Endothelial cell of umbilical vein (primary cell): ENCODE results near the gene LCOR. TPM values are rescaled to one million over a fixed set of nuclear protein-coding genes. Genes with fewer than 3 reads are reported as not detected.

Source experiments
- BruUV-seq: library from RNA; stranded (reverse); fragments of 400-500 nt; replicated peaks from 2 replicates; lab custom pipeline; 2021; lab: Mats Ljungman, UMichigan
- CTCF ChIA-PET: fragments of 300-600, 350-600 bp; sonication (Branson Sonifier 250); formaldehyde crosslinking; loops from one replicate; lab custom pipeline; 2021; ENCODE audit warnings: antibody characterized with exemption, inconsistent platforms; lab: Charles Lee
- POLR2A ChIA-PET: fragments of 300-600, 350-600 bp; sonication (Branson Sonifier 250); formaldehyde crosslinking; loops from one replicate; lab custom pipeline; 2021; ENCODE audit warnings: antibody characterized with exemption, inconsistent platforms; lab: Charles Lee
- DNase-seq: peaks from one replicate; pipeline ENCODE4 v3.0.0-alpha.2; 2011; ENCODE audit warnings: low read depth, low spot score
- FAIRE-seq: peaks from 2 replicates; lab custom pipeline; 2011; peaks lifted over from hg19 to GRCh38; lab: Jason Lieb, UNC
- H2AFZ ChIP-seq: 2 replicates; pipeline ENCODE4 v1.6.0; 2012; ENCODE audit warnings: low read depth, low read length, control low read depth, inconsistent platforms
- H3K27ac ChIP-seq: 2 replicates; pipeline ENCODE4 v1.5.1; 2011; ENCODE audit warnings: low read depth, mild to moderate bottlenecking, control low read depth, low read length, moderate library complexity; ENCODE audit not compliant: insufficient read depth
- H3K27me3 ChIP-seq, 2 experiments: 2 replicates each; pipeline versions ENCODE4 v1.6.0 to v1.6.1; 2011; ENCODE audit warnings: low read length in 2 of 2, mixed read lengths in 1 of 2; ENCODE audit not compliant: control insufficient read depth in 2 of 2, insufficient read depth in 2 of 2
- H3K36me3 ChIP-seq, 2 experiments: 2 replicates in 1 of 2; 3 replicates in 1 of 2; pipeline ENCODE4 v1.5.1; 2011; ENCODE audit warnings: low read length in 2 of 2, mild to moderate bottlenecking in 1 of 2, moderate library complexity in 1 of 2; ENCODE audit not compliant: control insufficient read depth in 2 of 2, insufficient read depth in 2 of 2; ENCODE audit errors: extremely low read depth in 1 of 2
- H3K4me1 ChIP-seq: 3 replicates; pipeline ENCODE4 v1.5.1; 2011; ENCODE audit warnings: mild to moderate bottlenecking, low read length; ENCODE audit not compliant: control insufficient read depth, insufficient read depth; ENCODE audit errors: extremely low read depth
- H3K4me2 ChIP-seq: 2 replicates; pipeline ENCODE4 v1.6.1; 2011; ENCODE audit warnings: low read length, control low read depth, mixed read lengths; ENCODE audit not compliant: insufficient read depth
- H3K4me3 ChIP-seq, 3 experiments: fragments of 200-600 bp in 1 of 3; sonication (generic), shearing (Covaris generic) in 1 of 3; replicated peaks in 1 of 3; 2 replicates each; pipeline ENCODE4 v1.5.1; 2011 to 2016; ENCODE audit warnings: control low read depth in 3 of 3, low read length in 3 of 3, mild to moderate bottlenecking in 2 of 3, inconsistent platforms in 1 of 3, low read depth in 1 of 3, moderate library complexity in 1 of 3; ENCODE audit not compliant: insufficient read depth in 1 of 3
- H3K79me2 ChIP-seq: 2 replicates; pipeline ENCODE4 v1.6.0; 2012; ENCODE audit warnings: low read length, inconsistent platforms; ENCODE audit not compliant: control insufficient read depth, insufficient read depth
- H3K9ac ChIP-seq: replicated peaks from 2 replicates; pipeline ENCODE3; 2011; ENCODE audit warnings: low read length, control low read depth; ENCODE audit not compliant: insufficient read depth; ENCODE audit errors: extremely low read depth
- H3K9me1 ChIP-seq: replicated peaks from 3 replicates; pipeline ENCODE4 v1.6.0; 2011; ENCODE audit warnings: mild to moderate bottlenecking, low read length; ENCODE audit not compliant: control insufficient read depth, insufficient read depth; ENCODE audit errors: extremely low read depth
- H3K9me3 ChIP-seq: replicated peaks from 2 replicates; pipeline ENCODE4 v1.5.1; 2012; ENCODE audit warnings: low read length, inconsistent platforms; ENCODE audit not compliant: control insufficient read depth, insufficient read depth
- H4K20me1 ChIP-seq: replicated peaks from 2 replicates; pipeline ENCODE3; 2011; ENCODE audit warnings: mild to moderate bottlenecking, low read length; ENCODE audit not compliant: control insufficient read depth, insufficient read depth; ENCODE audit errors: extremely low read depth
- EZH2 ChIP-seq: IDR thresholded peaks from 2 replicates; pipeline ENCODE4 v1.6.1; 2012; ENCODE audit warnings: borderline replicate concordance, low read depth, mild to moderate bottlenecking, moderate library complexity, low read length, inconsistent platforms; ENCODE audit not compliant: severe bottlenecking
- FOS ChIP-seq: IDR thresholded peaks from 2 replicates; pipeline ENCODE4 v1.6.1; 2011; ENCODE audit warnings: mild to moderate bottlenecking, low read length, moderate library complexity, borderline replicate concordance; ENCODE audit not compliant: insufficient read depth
- GATA2 ChIP-seq: IDR thresholded peaks from 2 replicates; pipeline ENCODE4 v1.7.0; 2011; ENCODE audit warnings: low read depth, mild to moderate bottlenecking, moderate library complexity, mixed read lengths, low read length; ENCODE audit not compliant: insufficient read length, insufficient read depth
- JUN ChIP-seq: IDR thresholded peaks from 2 replicates; pipeline ENCODE4 v1.6.1; 2011; ENCODE audit warnings: borderline replicate concordance, low read depth; ENCODE audit not compliant: insufficient read length, insufficient read depth
- MYC ChIP-seq: IDR thresholded peaks from one replicate; pipeline ENCODE4 v1.6.1; 2011; ENCODE audit warnings: mild to moderate bottlenecking, low read depth, low read length
- POLR2A ChIP-seq: IDR thresholded peaks from 2 replicates; pipeline ENCODE4 v1.6.1; 2012; ENCODE audit warnings: low read depth, mild to moderate bottlenecking, control low read depth, low read length
- POLR2AphosphoS5 ChIP-seq: IDR thresholded peaks from 2 replicates; pipeline ENCODE4 v1.6.1; 2012; ENCODE audit warnings: low read depth, mild to moderate bottlenecking, control low read depth, low read length, moderate library complexity; ENCODE audit not compliant: insufficient read depth
- dilution Hi-C: fragments of 300-500 bp; cut with MboI; formaldehyde crosslinking; loops from one replicate; pipeline ENCODE4 v1.15.0; 2019; ENCODE audit warnings: low sequenced_read_pairs; ENCODE audit not compliant: extremely low pct_ligation_motif_present
- intact Hi-C: fragments of 100-400 bp; cut with micrococcal nuclease; formaldehyde crosslinking; loops from one replicate; pipeline ENCODE4 v1.10.0; 2022
- polyA plus RNA-seq, 4 experiments: library from polyadenylated mRNA; depleted of rRNA in 3 of 4; stranded (reverse) in 3 of 4; unstranded in 1 of 4; fragments of >200 nt; gene quantifications; 2 replicates each; pipeline versions ENCODE4 v1.2.1 to v1.2.3, GENCODE V29; 2011 to 2012; ENCODE audit warnings: missing spikeins in 1 of 4
- total RNA-seq: library from RNA; stranded (reverse); gene quantifications from 2 replicates; pipeline ENCODE4 v1.2.3, GENCODE V29; 2021
- TF ChIP-seq, protein P1 (sequence below): IDR thresholded peaks from 2 replicates; pipeline ENCODE4 v1.6.1; 2011; ENCODE audit not compliant: insufficient read depth, insufficient read length
- TF ChIP-seq, protein P2 (sequence below), 2 donors: IDR thresholded peaks; 1 replicate in 1 of 2; 2 replicates in 1 of 2; pipeline ENCODE4 v1.5.1; 2011; ENCODE audit warnings: low read length in 2 of 2, mild to moderate bottlenecking in 2 of 2, moderate library complexity in 2 of 2, control low read depth in 1 of 2, inconsistent platforms in 1 of 2, low read depth in 1 of 2; ENCODE audit not compliant: insufficient read depth in 1 of 2; ENCODE audit errors: extremely low read depth in 1 of 2

The LCOR gene
- total and polyA plus RNA-seq, 2 donors (not counting 3 experiments of a cell fraction or from before 2014, with no cell fraction given): 11.6 to 39.0 TPM

DNA sequence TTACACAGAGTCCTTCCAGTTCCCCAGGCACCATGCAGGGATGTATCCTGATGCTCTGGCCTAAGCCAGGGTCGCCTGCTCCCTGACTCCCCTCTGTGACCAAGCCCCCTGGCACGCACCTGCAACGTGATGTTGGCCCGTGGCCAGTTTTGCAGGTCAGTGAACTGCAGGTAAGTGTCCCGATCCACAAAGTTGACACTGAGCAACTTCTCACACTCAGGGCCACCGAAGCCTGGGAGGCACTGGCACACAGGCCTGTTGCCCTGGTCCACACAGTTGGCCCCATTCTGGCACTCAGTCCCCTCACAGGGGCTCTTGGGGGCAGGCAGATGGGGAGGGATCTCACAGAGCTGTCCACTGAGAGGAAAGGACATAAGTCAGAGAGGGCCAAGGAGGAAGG, 174.3 kb downstream of the LCOR start:
- no TSS peak for BruUV-seq
- Histone ChIP-seq H3K27ac (no peak overlapping the region), H2AFZ (no peak overlapping the region), H3K9ac (no peak overlapping the region), H3K4me1 (no peaks in the 10 kb centered on the region), H3K9me3 (no peaks in the 10 kb centered on the region), H3K4me3 (no peak overlapping the region), H3K4me2 (no peak overlapping the region), H3K9me1 (no peaks in the 10 kb centered on the region), H3K36me3 (no peaks in the 10 kb centered on the region), H3K27me3 (peaks cover 0 to 2% of the 10 kb centered on the region in 2 experiments), H3K79me2 (no peaks in the 10 kb centered on the region), H4K20me1 (no peaks in the 10 kb centered on the region)
- dilution Hi-C loops: no loop called here
- intact Hi-C loops: no loop called here
- FAIRE-seq: no peak
- ChIA-PET POLR2A (no interaction called here), CTCF (no interaction called here)
- no peak for DNase-seq
- no peak for TF ChIP-seq JUN
- TF ChIP-seq, protein P1, sequence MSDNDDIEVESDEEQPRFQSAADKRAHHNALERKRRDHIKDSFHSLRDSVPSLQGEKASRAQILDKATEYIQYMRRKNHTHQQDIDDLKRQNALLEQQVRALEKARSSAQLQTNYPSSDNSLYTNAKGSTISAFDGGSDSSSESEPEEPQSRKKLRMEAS: no peak
- no peak for TF ChIP-seq EZH2
- TF ChIP-seq GATA2: no peak
- no peak for TF ChIP-seq POLR2A
- TF ChIP-seq POLR2AphosphoS5: no peak
- TF ChIP-seq, protein P2, sequence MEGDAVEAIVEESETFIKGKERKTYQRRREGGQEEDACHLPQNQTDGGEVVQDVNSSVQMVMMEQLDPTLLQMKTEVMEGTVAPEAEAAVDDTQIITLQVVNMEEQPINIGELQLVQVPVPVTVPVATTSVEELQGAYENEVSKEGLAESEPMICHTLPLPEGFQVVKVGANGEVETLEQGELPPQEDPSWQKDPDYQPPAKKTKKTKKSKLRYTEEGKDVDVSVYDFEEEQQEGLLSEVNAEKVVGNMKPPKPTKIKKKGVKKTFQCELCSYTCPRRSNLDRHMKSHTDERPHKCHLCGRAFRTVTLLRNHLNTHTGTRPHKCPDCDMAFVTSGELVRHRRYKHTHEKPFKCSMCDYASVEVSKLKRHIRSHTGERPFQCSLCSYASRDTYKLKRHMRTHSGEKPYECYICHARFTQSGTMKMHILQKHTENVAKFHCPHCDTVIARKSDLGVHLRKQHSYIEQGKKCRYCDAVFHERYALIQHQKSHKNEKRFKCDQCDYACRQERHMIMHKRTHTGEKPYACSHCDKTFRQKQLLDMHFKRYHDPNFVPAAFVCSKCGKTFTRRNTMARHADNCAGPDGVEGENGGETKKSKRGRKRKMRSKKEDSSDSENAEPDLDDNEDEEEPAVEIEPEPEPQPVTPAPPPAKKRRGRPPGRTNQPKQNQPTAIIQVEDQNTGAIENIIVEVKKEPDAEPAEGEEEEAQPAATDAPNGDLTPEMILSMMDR (IDR thresholded peaks at IDR 0.05; ENCODE audit: extremely low read depth in 1 of 2, insufficient read depth in 1 of 2, low read depth in 1 of 2, low read length in 2 of 2): no peak
- TF ChIP-seq MYC: no peak
- TF ChIP-seq FOS: no peak
